HCT116 (cell line): ENCODE measurements around the gene EFR3B. TPM values are rescaled to one million over a fixed set of nuclear protein-coding genes. Genes with fewer than 3 reads are reported as not detected.
"Not testable (repeated sequence)": the region's sequence is repeated elsewhere in the genome, so short reads cannot be mapped to it uniquely, and the experiment has no call there.

Source experiments
- ATAC-seq: fragments of 200-7000 bp; cut with Tn5 transposase; 2 replicates; pipeline ENCODE4 v1.9.1; 2020; ENCODE audit warnings: mild to moderate bottlenecking, moderate library complexity
- BruUV-seq: library from RNA; stranded (reverse); fragments of 400-500 nt; replicated peaks from 2 replicates; lab custom pipeline; 2021; lab: Mats Ljungman, UMichigan
- CTCF ChIA-PET: fragments of 300-600 bp; sonication (Branson Sonifier 250); formaldehyde crosslinking; loops from one replicate; lab custom pipeline; 2021; ENCODE audit warnings: antibody characterized with exemption; lab: Charles Lee
- POLR2A ChIA-PET: fragments of 300-600, 350-600 bp; sonication (Branson Sonifier 250); formaldehyde crosslinking; loops from one replicate; lab custom pipeline; 2021; ENCODE audit warnings: antibody characterized with exemption; lab: Charles Lee
- RAD21 ChIA-PET, 2 experiments: fragments of 300-600 bp; sonication (Branson Sonifier 250); formaldehyde crosslinking; loops; one replicate each; lab custom pipeline; 2023; ENCODE audit warnings: low total read pairs in 2 of 2; ENCODE audit not compliant: uncharacterized antibody in 2 of 2, unreplicated experiment in 2 of 2, low non-redundant PET in 1 of 2; lab: Charles Lee
- DNase-seq: peaks from one replicate; pipeline ENCODE4 v3.0.0-alpha.2; 2010; ENCODE audit warnings: low read depth, low spot score
- H2AFZ ChIP-seq: fragments of 200-600 bp; shearing (Covaris generic), sonication (generic); 2 replicates; pipeline ENCODE4 v1.6.1; 2017; ENCODE audit warnings: low read depth, mixed run types, mixed read lengths, antibody characterized with exemption, low read length; ENCODE audit not compliant: poor library complexity, severe bottlenecking
- H3K27ac ChIP-seq: 2 replicates; pipeline ENCODE4 v1.5.1; 2012; ENCODE audit warnings: low read depth, low read length
- H3K27me3 ChIP-seq: fragments of 200-600 bp; sonication (generic); 2 replicates; pipeline ENCODE4 v1.6.1; 2016; ENCODE audit warnings: mixed run types, low read length, mixed read lengths; ENCODE audit not compliant: insufficient read depth
- H3K36me3 ChIP-seq, 2 experiments: fragments of 200-500 bp in 1 of 2; fragments of 200-600 bp in 1 of 2; sonication (Bioruptor generic) in 1 of 2; sonication (generic) in 1 of 2; 2 replicates each; pipeline versions ENCODE4 v1.5.1 to v1.6.1; 2014 to 2016; ENCODE audit warnings: low read length in 2 of 2, inconsistent platforms in 1 of 2, mixed read lengths in 1 of 2, mixed run types in 1 of 2; ENCODE audit not compliant: insufficient read depth in 2 of 2, control insufficient read depth in 1 of 2
- H3K4me1 ChIP-seq, 2 experiments: fragments of 200-600 bp in 1 of 2; sonication (generic) in 1 of 2; 2 replicates each; pipeline versions ENCODE4 v1.5.1 to v1.6.1; 2012 to 2017; ENCODE audit warnings: low read length in 2 of 2, inconsistent platforms in 1 of 2, mild to moderate bottlenecking in 1 of 2, mixed read lengths in 1 of 2, mixed run types in 1 of 2, moderate library complexity in 1 of 2; ENCODE audit not compliant: insufficient read depth in 2 of 2, control insufficient read depth in 1 of 2
- H3K4me2 ChIP-seq: fragments of 200-600 bp; sonication (generic); 2 replicates; pipeline ENCODE4 v1.6.1; 2017; ENCODE audit warnings: mixed run types, low read length, mixed read lengths
- H3K4me3 ChIP-seq, 2 experiments: fragments of 200-600 bp in 1 of 2; sonication (generic) in 1 of 2; replicated peaks in 1 of 2; 2 replicates each; pipeline ENCODE4 v1.5.1; 2011 to 2016; ENCODE audit warnings: low read length in 2 of 2, control low read depth in 1 of 2, low read depth in 1 of 2, mild to moderate bottlenecking in 1 of 2, mixed read lengths in 1 of 2, mixed run types in 1 of 2
- H3K79me2 ChIP-seq: fragments of 200-600 bp; sonication (generic); 2 replicates; pipeline ENCODE4 v1.6.1; 2017; ENCODE audit warnings: mild to moderate bottlenecking, mixed run types, low read length, moderate library complexity, mixed read lengths; ENCODE audit not compliant: insufficient read depth
- H3K9ac ChIP-seq: fragments of 200-600 bp; sonication (generic); 2 replicates; pipeline ENCODE4 v1.6.1; 2016; ENCODE audit warnings: low read length, mixed read lengths
- H3K9me2 ChIP-seq: fragments of 200-600 bp; sonication (generic), shearing (Covaris generic); 2 replicates; pipeline ENCODE4 v1.6.1; 2017; ENCODE audit warnings: mixed run types, mild to moderate bottlenecking, moderate library complexity; ENCODE audit not compliant: insufficient read depth
- H3K9me3 ChIP-seq, 2 experiments: fragments of 200-500 bp in 1 of 2; fragments of 200-600 bp in 1 of 2; sonication (Bioruptor generic) in 1 of 2; sonication (generic) in 1 of 2; 2 replicates each; pipeline ENCODE4 v1.6.1; 2014 to 2017; ENCODE audit warnings: low read length in 2 of 2, mixed read lengths in 2 of 2, inconsistent platforms in 1 of 2, low read depth in 1 of 2, mild to moderate bottlenecking in 1 of 2, mixed run types in 1 of 2, moderate library complexity in 1 of 2; ENCODE audit not compliant: control insufficient read depth in 1 of 2, insufficient read depth in 1 of 2
- H4K20me1 ChIP-seq: fragments of 200-600 bp; sonication (generic), shearing (Covaris generic); 2 replicates; pipeline ENCODE4 v1.6.1; 2017; ENCODE audit warnings: mixed run types, mild to moderate bottlenecking, moderate library complexity; ENCODE audit not compliant: insufficient read depth
- CBX3 ChIP-seq: IDR thresholded peaks from 2 replicates; pipeline ENCODE4 v1.6.1; 2012; ENCODE audit warnings: low read depth
- EZH2phosphoT487 ChIP-seq: fragments of 200-600 bp; IDR thresholded peaks from 2 replicates; pipeline ENCODE4 v1.6.1; 2018; ENCODE audit warnings: antibody characterized with exemption, borderline replicate concordance
- SRF ChIP-seq: IDR thresholded peaks from 2 replicates; pipeline ENCODE4 v1.6.1; 2012; ENCODE audit warnings: low read depth
- intact Hi-C: fragments of 100-400 bp; cut with micrococcal nuclease; formaldehyde crosslinking; loops from 2 replicates; pipeline ENCODE4 v1.10.0; 2022
- total RNA-seq: library from RNA; stranded (reverse); gene quantifications from one replicate; pipeline ENCODE4 v1.2.1, GENCODE V29; 2021; ENCODE audit not compliant: unreplicated experiment

EFR3B gene
- total RNA-seq, 1 experiment from 2014 or later, result 0.96 TPM

GRCh38 chr2:24993406-24994145, 48.3 kb upstream of the EFR3B start (continued):
- TF ChIP-seq EZH2phosphoT487, result no peak
- TF ChIP-seq, all 23 proteins: peak for 0

DNA sequence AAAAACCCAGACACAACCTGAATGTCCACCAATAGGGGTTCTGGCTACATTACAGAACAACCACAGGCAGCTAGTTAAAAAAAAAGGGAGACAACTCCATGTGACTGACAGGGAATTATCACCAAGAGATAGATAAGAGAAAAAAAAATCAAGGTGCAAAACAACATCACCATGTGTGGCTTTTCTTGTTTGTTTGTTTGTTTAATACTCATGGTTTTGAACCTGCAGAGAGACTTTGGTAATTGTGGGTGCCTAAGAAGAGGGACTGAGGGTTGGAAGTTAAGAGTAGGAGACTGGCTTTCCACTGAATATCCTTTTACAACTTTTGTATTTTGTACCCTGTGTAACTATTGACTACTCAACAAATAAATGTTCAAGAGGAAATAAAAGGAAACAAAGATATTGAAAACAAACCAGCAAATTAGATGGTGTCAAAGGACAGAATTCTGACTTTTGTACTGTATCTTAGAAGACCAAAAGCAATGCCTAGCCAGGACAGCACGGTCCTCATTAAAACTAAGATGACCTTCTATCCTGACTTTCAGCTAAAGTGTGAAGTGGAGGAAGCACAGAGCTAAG, 47.6 kb upstream of the EFR3B start:
- intact Hi-C loops, result no loop called here
- H3K9me3 ChIP-seq, result no peaks in the 10 kb centered on the region
- H3K9me2 ChIP-seq, result no peaks in the 10 kb centered on the region
- H3K79me2 ChIP-seq, result no peaks in the 10 kb centered on the region
- CTCF ChIA-PET, result interaction anchor here (0.9 to 1.3 kb wide), 3 partner anchors 19 to 135 kb away, joined by 3 to 4 read pairs (median 3); no protein-coding TSS in a partner anchor
- no TSS peak for BruUV-seq
- no peaks in the 10 kb centered on the region for H4K20me1 ChIP-seq
- TF ChIP-seq SRF (no peak), CBX3 (no peak)
- TF ChIP-seq, all 23 proteins: peak for 0
- no peaks in the 10 kb centered on the region for H3K36me3 ChIP-seq
- no peak overlapping the region for H2AFZ ChIP-seq
- ChIA-PET POLR2A (no interaction called here), RAD21 (interaction anchor here in 1 of 2 experiments (1.0 kb wide), 1 partner anchor 19 kb away, joined by 3 read pairs; no protein-coding TSS in a partner anchor)
- H3K27me3 ChIP-seq, result no peaks in the 10 kb centered on the region
- no peak overlapping the region for H3K4me3 ChIP-seq
- H3K4me2 ChIP-seq, result no peak overlapping the region
- ATAC-seq (no peak), DNase-seq (no peak)
- peaks cover 13 to 22% of the 10 kb centered on the region in 2 experiments; a peak in 3 of 4 replicates for H3K4me1 ChIP-seq
- H3K9ac ChIP-seq, result no peak overlapping the region
- no peak overlapping the region for H3K27ac ChIP-seq

GRCh38 chr2:24999097-24999496, 42.8 kb upstream of the EFR3B start:
- ATAC-seq, H3K9me3 ChIP-seq, H3K27me3 ChIP-seq, H3K9ac ChIP-seq, H3K4me3 ChIP-seq, H4K20me1 ChIP-seq, H3K36me3 ChIP-seq, CTCF ChIA-PET, BruUV-seq, intact Hi-C loops, DNase-seq, RAD21 ChIA-PET, H3K79me2 ChIP-seq, POLR2A ChIA-PET, H3K27ac ChIP-seq, H3K4me2 ChIP-seq, H3K9me2 ChIP-seq, H2AFZ ChIP-seq: not testable (repeated sequence)
- H3K4me1 ChIP-seq, result peaks cover 13 to 22% of the 10 kb centered on the region in 2 experiments; a peak in 3 of 4 replicates
